CD14-positive monocyte (primary cell): ENCODE data around the gene AIG1. TPM values are rescaled to one million over a fixed set of nuclear protein-coding genes. Genes with fewer than 3 reads are reported as not detected.

Source experiments
- DNase-seq, 3 donors: peaks; one replicate each; pipeline ENCODE4 v3.0.0-alpha.2; 2011 to 2022
- H2AFZ ChIP-seq: 2 replicates; pipeline ENCODE4 v1.6.0; 2012; ENCODE audit warnings: mild to moderate bottlenecking, low read depth, low read length, inconsistent platforms; ENCODE audit not compliant: insufficient read depth, poor library complexity, severe bottlenecking
- H3K27ac ChIP-seq, 2 donors: 1 replicate in 1 of 2; 2 replicates in 1 of 2; pipeline ENCODE4 v1.5.1; 2012 to 2013; ENCODE audit warnings: low read length in 2 of 2, control low read depth in 1 of 2, inconsistent platforms in 1 of 2, low read depth in 1 of 2, mild to moderate bottlenecking in 1 of 2
- H3K27me3 ChIP-seq, 2 donors: one replicate each; pipeline versions ENCODE4 v1.6.0 to v1.6.1; 2011 to 2013; ENCODE audit warnings: low read length in 2 of 2; ENCODE audit not compliant: control insufficient read depth in 2 of 2, insufficient read depth in 2 of 2
- H3K36me3 ChIP-seq, 2 donors: replicated peaks in 1 of 2; 1 replicate in 1 of 2; 2 replicates in 1 of 2; pipeline versions ENCODE4 v1.5.1 to v1.6.1; 2012 to 2013; ENCODE audit warnings: low read length in 2 of 2, control low read depth in 1 of 2, inconsistent platforms in 1 of 2, mild to moderate bottlenecking in 1 of 2; ENCODE audit not compliant: insufficient read depth in 2 of 2, control insufficient read depth in 1 of 2
- H3K4me1 ChIP-seq, 2 donors: 1 replicate in 1 of 2; 2 replicates in 1 of 2; pipeline versions ENCODE4 v1.5.1 to v1.6.1; 2012 to 2013; ENCODE audit warnings: low read length in 2 of 2, control low read depth in 1 of 2, inconsistent platforms in 1 of 2, mild to moderate bottlenecking in 1 of 2, moderate library complexity in 1 of 2; ENCODE audit not compliant: insufficient read depth in 2 of 2, control insufficient read depth in 1 of 2
- H3K4me2 ChIP-seq: replicated peaks from 2 replicates; pipeline ENCODE3; 2012; ENCODE audit warnings: low read length, moderate library complexity, mild to moderate bottlenecking; ENCODE audit not compliant: poor library complexity, severe bottlenecking; ENCODE audit errors: extremely low read depth
- H3K4me3 ChIP-seq, 3 experiments: fragments of 200-600 bp in 1 of 3; sonication (generic) in 1 of 3; replicated peaks in 1 of 3; 1 replicate in 2 of 3; 2 replicates in 1 of 3; pipeline ENCODE4 v1.5.1; 2011 to 2013; ENCODE audit warnings: low read length in 3 of 3, mild to moderate bottlenecking in 3 of 3, control low read depth in 2 of 3, low read depth in 2 of 3, inconsistent platforms in 1 of 3, moderate library complexity in 1 of 3
- H3K79me2 ChIP-seq: 2 replicates; pipeline ENCODE4 v1.6.0; 2012; ENCODE audit warnings: mild to moderate bottlenecking, control low read depth, inconsistent platforms, low read length, moderate library complexity; ENCODE audit not compliant: insufficient read depth
- H3K9ac ChIP-seq: 2 replicates; pipeline ENCODE4 v1.6.0; 2017; ENCODE audit warnings: low read length, mild to moderate bottlenecking; ENCODE audit not compliant: insufficient read depth, poor library complexity, severe bottlenecking
- H3K9me3 ChIP-seq, 2 donors: replicated peaks in 1 of 2; 1 replicate in 1 of 2; 2 replicates in 1 of 2; pipeline versions ENCODE4 v1.5.1 to v1.6.1; 2012 to 2013; ENCODE audit warnings: low read length in 2 of 2, control low read depth in 1 of 2; ENCODE audit not compliant: control insufficient read depth in 1 of 2, insufficient read depth in 1 of 2
- H4K20me1 ChIP-seq: 2 replicates; pipeline ENCODE4 v1.6.0; 2012; ENCODE audit warnings: mild to moderate bottlenecking, low read length, control low read depth, moderate library complexity; ENCODE audit not compliant: insufficient read depth
- H3K27ac Mint-ChIP-seq, 7 donors: one replicate each; pipeline ENCODE4 v1.8.0; 2020; ENCODE audit warnings: mild to moderate bottlenecking in 7 of 7, mixed read lengths in 7 of 7, moderate library complexity in 6 of 7, inconsistent platforms in 2 of 7
- H3K27me3 Mint-ChIP-seq, 3 donors: one replicate each; pipeline ENCODE4 v1.8.0; 2021 to 2022; ENCODE audit warnings: low read depth in 3 of 3, mild to moderate bottlenecking in 3 of 3, mixed read lengths in 3 of 3, moderate library complexity in 3 of 3, inconsistent platforms in 1 of 3
- H3K36me3 Mint-ChIP-seq, 2 donors: one replicate each; pipeline ENCODE4 v1.8.0; 2020; ENCODE audit warnings: mixed read lengths in 2 of 2, inconsistent platforms in 1 of 2, mild to moderate bottlenecking in 1 of 2
- H3K4me1 Mint-ChIP-seq: one replicate; pipeline ENCODE4 v1.8.0; 2020; ENCODE audit warnings: mild to moderate bottlenecking, mixed read lengths
- H3K4me3 Mint-ChIP-seq, 2 donors: one replicate each; pipeline ENCODE4 v1.8.0; 2020; ENCODE audit warnings: mild to moderate bottlenecking in 2 of 2, mixed read lengths in 2 of 2, moderate library complexity in 1 of 2
- H3K9me3 Mint-ChIP-seq, 7 donors: one replicate each; pipeline ENCODE4 v1.8.0; 2020 to 2022; ENCODE audit warnings: mixed read lengths in 7 of 7, mild to moderate bottlenecking in 6 of 7, moderate library complexity in 6 of 7, inconsistent platforms in 2 of 7
- CTCF ChIP-seq: fragments of 200-600 bp; IDR thresholded peaks from one replicate; pipeline ENCODE4 v1.8.0; 2022; ENCODE audit warnings: antibody characterized with exemption, mild to moderate bottlenecking
- intact Hi-C, 2 donors: fragments of 100-400 bp; cut with micrococcal nuclease; formaldehyde crosslinking; loops; one replicate each; pipeline versions ENCODE4 v1.15.0 to v1.15.1; 2023
- polyA plus RNA-seq, 3 donors: library from polyadenylated mRNA; depleted of rRNA in 1 of 3; unstranded in 2 of 3; stranded (reverse) in 1 of 3; fragments of 300-500 nt in 2 of 3; fragments of >200 nt in 1 of 3; fragmentation: Illumina TruSeq in 2 of 3; gene quantifications; 1 replicate in 2 of 3; 2 replicates in 1 of 3; pipeline ENCODE4 v1.2.3, GENCODE V29; 2012 to 2021

The AIG1 gene
- polyA plus RNA-seq, 3 donors: 6.7 to 7.6 (median 6.8) TPM

- H3K4me2 ChIP-seq: no peak overlapping the region
- no peak for DNase-seq
- Mint-ChIP-seq H3K9me3 (peaks cover 0 to 3% (median 0%) of the 10 kb centered on the region in 7 donors), H3K36me3 (peaks cover 3% of the 10 kb centered on the region in 2 donors), H3K4me3 (no peak overlapping the region), H3K27me3 (no peaks in the 10 kb centered on the region), H3K4me1 (no peaks in the 10 kb centered on the region), H3K27ac (no peak overlapping the region)
- no peak overlapping the region for H3K9ac ChIP-seq
- H2AFZ ChIP-seq: no peak overlapping the region
- no peaks in the 10 kb centered on the region for H3K79me2 ChIP-seq
- no peaks in the 10 kb centered on the region for H3K27me3 ChIP-seq
- H3K36me3 ChIP-seq: no peaks in the 10 kb centered on the region
- H3K4me1 ChIP-seq: no peaks in the 10 kb centered on the region
- no peak overlapping the region for H3K4me3 ChIP-seq
- no peaks in the 10 kb centered on the region for H4K20me1 ChIP-seq
- no peaks in the 10 kb centered on the region for H3K9me3 ChIP-seq
- no peak overlapping the region for H3K27ac ChIP-seq
- TF ChIP-seq CTCF: no peak
- intact Hi-C loops: no loop called here
Observed at GRCh38 chr6:143191361-143191760, 130.7 kb downstream of the AIG1 start.

- no peaks in the 10 kb centered on the region for H3K4me1 Mint-ChIP-seq
Observed at GRCh38 chr6:143192766-143193165, 132.1 kb downstream of the AIG1 start.

More at GRCh38 chr6:143192766-143193165, 132.1 kb downstream of the AIG1 start:
- H3K27me3 ChIP-seq: no peaks in the 10 kb centered on the region
- no peak overlapping the region for H3K4me2 ChIP-seq
- no peak overlapping the region for H3K27ac ChIP-seq
- no peak overlapping the region for H3K9ac ChIP-seq
- Mint-ChIP-seq H3K27me3 (no peaks in the 10 kb centered on the region), H3K4me3 (no peak overlapping the region), H3K27ac (no peak overlapping the region), H3K36me3 (peaks cover 2% of the 10 kb centered on the region in 2 donors), H3K9me3 (peaks cover 0 to 3% (median 0%) of the 10 kb centered on the region in 7 donors)
- no peaks in the 10 kb centered on the region for H3K36me3 ChIP-seq
- no peak for DNase-seq
- no peaks in the 10 kb centered on the region for H4K20me1 ChIP-seq
- no peak overlapping the region for H2AFZ ChIP-seq
- H3K4me3 ChIP-seq: no peak overlapping the region
- no peaks in the 10 kb centered on the region for H3K9me3 ChIP-seq
- intact Hi-C loops: no loop called here
- H3K4me1 ChIP-seq: no peaks in the 10 kb centered on the region
- TF ChIP-seq CTCF: no peak
- no peaks in the 10 kb centered on the region for H3K79me2 ChIP-seq
